Measurements from ENCODE around the gene FSTL1. TPM values are rescaled to one million over a fixed set of nuclear protein-coding genes. Genes with fewer than 3 reads are reported as not detected.
"Not testable (repeated sequence)": the region's sequence is repeated elsewhere in the genome, so short reads cannot be mapped to it uniquely, and the experiment has no call there.

Gene FSTL1
- polyA plus RNA-seq, 1 donor, result 571 TPM

- no peak for DNase-seq (ENCODE audit: low read depth)
Measured at GRCh38 chr3:120418446-120418845, 32.3 kb downstream of the FSTL1 start.

DNA sequence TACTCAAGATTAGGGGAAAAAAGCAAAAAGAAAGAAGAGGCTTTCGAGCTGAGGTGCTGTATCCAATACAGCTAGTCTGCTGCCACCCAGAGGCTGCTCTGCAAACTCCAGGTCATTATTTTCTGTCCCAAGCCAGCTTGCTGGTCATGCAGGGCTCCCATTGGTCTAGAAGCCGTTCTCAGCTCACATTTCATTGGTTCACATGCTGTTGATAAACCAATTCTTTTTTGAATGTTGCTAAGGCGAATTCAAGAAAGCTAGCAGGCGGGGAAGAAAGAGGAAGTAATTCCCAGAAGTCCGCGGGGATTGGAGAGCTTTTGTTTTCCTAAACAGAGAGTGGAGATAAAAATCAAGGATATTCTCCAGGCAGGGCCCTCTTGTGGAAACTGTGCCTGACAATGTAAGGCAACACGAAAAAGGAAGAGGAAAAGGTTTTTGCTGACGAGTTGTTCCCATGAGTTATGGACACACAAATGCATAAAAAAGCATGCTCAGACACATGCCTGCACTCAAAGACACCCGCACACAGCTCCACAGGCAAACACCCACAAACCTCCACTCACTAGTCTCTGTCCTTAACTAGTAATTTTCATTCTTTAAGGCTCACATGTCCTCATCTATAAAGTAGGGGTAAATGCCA lies 33.4 kb downstream of the FSTL1 start:
- DNase-seq (ENCODE audit: low read depth), result peak; percentile 97

DNA sequence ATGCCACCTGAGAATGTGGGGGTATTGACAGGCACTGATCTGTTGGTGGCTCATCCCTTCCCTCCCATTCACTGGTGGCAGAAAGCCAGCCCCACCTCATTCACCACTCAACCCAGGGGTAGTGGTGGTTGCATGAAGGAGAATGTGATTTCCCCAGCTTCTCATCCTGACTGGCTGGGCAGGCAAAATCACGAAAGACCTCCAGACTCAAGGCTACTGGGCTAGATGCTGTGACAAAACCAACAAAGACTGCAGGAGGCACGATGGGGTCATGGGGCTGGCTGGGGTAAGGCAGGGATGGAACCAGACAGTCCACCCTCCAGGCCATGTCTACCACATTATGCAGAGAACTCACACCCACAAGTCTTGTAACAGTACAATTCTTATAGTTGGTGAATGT lies 33.9 kb downstream of the FSTL1 start:
- no peak for DNase-seq (ENCODE audit: low read depth)

- DNase-seq (ENCODE audit: low read depth), result no peak
Measured at GRCh38 chr3:120415756-120416155, 35.0 kb downstream of the FSTL1 start.

DNA sequence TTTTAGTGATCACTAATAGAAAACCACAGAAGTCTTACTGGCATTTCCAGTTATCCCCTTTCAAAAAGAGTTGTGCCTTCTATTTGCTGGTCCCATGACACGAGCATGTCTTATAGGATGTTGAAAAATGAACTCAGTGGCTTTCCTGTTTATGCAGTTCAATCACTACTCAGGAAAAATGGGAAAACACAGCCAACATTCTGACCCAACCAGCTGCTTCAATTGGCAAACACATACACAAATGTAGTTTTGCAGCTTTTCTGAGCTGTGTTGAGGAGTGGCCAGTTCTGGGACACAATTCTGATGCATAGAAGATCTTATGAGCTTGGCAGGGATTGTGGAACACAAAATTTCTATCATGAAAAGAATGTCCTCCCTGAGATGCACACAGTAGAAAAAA lies 40.3 kb downstream of the FSTL1 start:
- DNase-seq (ENCODE audit: low read depth), result peak; percentile 63

- no peak for DNase-seq (ENCODE audit: low read depth)
Measured at GRCh38 chr3:120410116-120410515, 40.7 kb downstream of the FSTL1 start.

- DNase-seq (ENCODE audit: low read depth), result no peak
Measured at GRCh38 chr3:120407508-120408287, 43.1 kb downstream of the FSTL1 start.

DNA sequence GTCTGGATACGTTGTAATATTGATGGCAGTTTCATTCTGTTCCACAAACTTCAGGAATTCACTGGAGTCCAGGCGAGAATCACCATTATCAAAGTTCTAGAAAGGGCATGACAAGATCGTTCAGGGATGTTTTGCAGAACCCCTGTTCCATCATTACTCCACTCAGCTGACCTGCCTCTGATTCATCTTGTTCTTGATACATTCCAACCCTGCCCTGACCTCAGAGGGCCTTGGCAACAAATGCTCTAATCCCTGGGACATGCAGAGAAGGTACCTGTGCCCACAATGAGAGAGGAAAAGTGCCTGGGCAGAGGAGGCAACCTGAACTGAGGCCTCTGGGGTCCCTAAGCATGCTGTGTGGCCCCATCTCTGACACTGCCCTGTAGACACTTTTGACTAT lies 45.9 kb downstream of the FSTL1 start:
- DNase-seq (ENCODE audit: low read depth), result no peak

GRCh38 chr3:120402257-120402656 lies 48.5 kb downstream of the FSTL1 start:
- no peak for DNase-seq (ENCODE audit: low read depth)

DNA sequence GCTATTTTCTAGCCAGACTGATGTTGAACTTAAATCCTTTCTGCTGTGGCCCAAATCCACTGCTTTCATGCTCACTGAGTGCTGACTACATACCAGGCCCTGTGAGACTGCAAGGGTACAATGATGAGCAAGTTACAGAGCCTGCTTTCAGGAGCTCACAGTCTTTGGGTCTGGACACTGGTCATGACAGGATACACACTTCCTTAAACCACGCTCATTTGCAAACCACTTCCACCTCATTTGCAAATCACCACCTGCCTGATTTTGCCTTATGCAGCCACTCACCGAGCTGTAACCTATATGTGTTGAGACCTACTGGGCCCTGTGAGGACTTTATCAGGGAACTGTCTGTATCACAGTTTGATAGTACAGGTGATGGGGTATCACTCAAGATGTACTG lies 51.4 kb downstream of the FSTL1 start:
- DNase-seq (ENCODE audit: low read depth), result no peak

DNA sequence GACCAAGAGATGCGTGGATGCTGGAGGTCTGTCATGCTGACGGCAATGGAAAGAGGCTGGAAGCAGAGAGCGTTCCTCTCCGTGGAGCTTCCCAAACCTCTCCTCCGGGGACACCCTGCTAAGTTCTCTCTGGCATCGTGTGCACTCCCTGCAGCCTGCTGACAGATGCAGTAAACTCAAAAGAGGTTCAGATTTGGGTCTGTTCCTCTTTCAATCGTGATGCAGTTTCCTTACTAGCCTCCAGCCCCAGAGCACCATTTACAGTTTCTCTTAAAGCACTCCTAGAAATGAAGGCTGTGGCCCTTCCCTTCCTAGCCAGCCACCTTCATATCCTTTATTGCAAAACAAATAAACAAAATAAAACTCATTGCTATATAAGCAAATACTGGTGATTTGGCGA lies 54.3 kb downstream of the FSTL1 start:
- DNase-seq (ENCODE audit: low read depth), result no peak

DNA sequence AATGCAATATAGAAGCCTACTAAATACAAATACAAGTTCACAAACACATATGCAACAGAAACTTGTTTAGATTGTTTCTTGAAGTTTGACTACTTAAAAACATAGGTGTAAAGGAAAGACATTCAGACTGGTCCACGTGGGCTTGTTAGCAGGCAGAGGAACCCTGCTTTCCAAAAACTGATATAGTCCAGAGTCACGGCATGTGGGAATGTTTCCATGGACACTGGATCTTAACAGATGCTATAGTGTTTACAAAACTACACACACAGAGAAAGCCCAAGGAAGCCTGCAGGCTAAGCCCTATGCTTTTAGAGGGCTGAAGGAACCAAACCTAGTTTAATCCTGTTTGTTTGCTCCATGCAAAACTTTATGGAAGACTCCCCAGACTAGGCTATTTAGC lies 56.4 kb downstream of the FSTL1 start:
- no peak for DNase-seq (ENCODE audit: low read depth)

DNA sequence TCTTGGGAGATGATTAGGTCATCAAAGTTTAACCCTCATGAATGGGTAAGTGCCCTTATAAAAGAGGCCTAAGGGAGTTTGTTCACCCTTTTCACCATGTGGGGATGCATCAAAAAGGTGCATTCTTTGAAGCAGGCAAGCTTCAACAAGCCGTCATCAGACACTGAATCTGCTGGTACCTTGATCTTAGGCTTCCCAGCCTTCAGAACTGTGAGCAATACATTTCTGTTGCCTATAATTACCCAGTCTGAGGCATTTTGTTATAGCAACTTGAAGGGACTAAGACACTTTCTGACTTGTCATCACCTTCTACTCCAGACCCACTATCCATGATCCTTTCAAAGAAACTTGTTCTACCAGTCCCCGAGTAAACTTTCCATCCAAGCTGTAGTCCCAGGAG lies 57.0 kb downstream of the FSTL1 start:
- no peak for DNase-seq (ENCODE audit: low read depth)

- DNase-seq (ENCODE audit: low read depth), result no peak
Measured at GRCh38 chr3:120393243-120393642, 57.5 kb downstream of the FSTL1 start.

DNA sequence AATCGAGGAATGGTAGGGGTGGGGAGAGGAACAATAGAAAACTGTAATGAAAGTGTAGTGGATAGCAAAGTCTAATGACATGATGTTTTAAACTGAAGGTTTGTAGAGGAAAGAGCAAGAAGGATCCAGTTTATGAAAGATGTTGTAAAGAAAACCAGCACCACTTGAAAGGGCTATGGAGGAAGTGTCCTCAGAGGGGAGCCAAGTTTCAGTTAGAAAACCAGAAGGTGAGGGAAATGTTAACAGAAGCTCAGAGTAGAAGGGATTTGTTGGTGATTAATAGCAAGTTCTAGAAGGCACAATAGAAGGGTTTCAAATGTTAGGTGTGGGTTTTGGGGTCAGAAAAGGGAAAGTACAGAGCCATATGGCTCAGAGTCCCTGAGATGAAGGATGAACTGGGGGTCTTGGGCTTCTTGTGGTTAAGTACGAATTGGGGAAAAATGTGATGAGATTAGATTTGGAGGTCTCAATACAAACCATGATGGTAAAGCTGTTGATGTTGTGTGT lies 67.8 kb downstream of the FSTL1 start:
- no peak for DNase-seq (ENCODE audit: low read depth)

GRCh38 chr3:120381503-120381902 lies 69.3 kb downstream of the FSTL1 start:
- no peak for DNase-seq (ENCODE audit: low read depth)

- not testable (repeated sequence) for DNase-seq (ENCODE audit: low read depth)
Measured at GRCh38 chr3:120377948-120378347, 72.8 kb downstream of the FSTL1 start.

DNA sequence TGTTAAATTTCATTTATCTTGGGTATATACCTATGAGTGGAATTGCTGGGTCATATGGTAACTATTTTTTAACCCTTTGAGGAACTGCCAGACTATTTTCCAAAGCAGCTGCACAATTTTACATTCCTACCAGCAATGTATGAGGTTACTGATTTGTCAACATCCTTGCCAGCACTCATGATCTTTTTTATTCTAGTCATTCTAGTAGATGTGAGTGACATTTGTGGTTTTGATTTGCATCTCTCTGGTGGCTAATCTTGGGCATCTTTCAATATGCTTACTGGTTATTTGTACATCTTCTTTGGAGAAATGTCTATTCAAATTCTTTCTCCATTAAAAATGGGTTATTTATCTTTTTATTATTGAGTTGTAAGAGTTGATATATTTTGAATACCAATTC lies 80.3 kb downstream of the FSTL1 start:
- DNase-seq (ENCODE audit: low read depth), result no peak

- DNase-seq (ENCODE audit: low read depth), result no peak
Measured at GRCh38 chr3:120369037-120369467, 81.7 kb downstream of the FSTL1 start.

- DNase-seq (ENCODE audit: low read depth), result no peak
Measured at GRCh38 chr3:120368172-120368571, 82.6 kb downstream of the FSTL1 start.

DNA sequence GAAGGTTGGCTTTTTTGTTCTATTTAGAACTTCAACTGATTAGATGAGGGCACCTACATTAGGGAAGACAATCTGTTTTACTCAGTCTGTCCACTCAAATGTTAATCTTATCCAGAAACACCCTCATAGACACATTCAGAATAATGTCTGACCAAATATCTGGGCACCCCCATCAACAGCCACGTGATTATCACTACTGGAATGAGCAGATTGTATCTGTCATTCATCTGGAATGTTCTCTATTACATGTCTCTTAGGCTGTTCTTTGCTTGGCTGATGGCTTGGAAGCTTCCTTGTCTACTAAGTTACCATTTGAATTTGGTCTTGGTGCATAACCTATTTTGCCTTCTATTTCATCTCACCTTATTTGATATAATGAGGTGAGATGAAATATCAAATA lies 86.0 kb downstream of the FSTL1 start:
- DNase-seq (ENCODE audit: low read depth), result no peak

DNA sequence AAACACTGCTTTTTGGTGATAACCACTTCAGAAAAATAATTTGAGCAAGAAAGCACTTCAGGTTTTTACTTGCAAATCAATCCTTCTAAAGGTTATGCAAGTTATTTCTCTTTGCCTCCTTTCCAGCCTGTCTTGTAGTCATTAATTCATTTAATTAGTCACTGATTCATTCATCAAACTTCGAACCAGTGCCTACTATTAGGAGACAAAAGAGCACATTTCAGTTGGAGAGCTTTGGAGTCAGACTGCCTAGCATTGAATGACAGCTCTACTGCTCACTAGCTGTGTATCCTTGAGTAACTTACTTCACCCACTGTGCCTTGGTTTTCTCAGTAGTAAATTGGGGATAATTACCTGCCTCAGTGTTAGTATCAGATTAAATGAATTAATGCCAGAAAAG lies 86.7 kb downstream of the FSTL1 start:
- no peak for DNase-seq (ENCODE audit: low read depth)

GRCh38 chr3:120357807-120358206 lies 93.0 kb downstream of the FSTL1 start:
- no peak for DNase-seq (ENCODE audit: low read depth)
